ENCODE measurements around the gene LDLRAD2.
"Not testable (repeated sequence)": the region's sequence is repeated elsewhere in the genome, so short reads cannot be mapped to it uniquely, and the experiment has no call there.

LDLRAD2 gene

DNA sequence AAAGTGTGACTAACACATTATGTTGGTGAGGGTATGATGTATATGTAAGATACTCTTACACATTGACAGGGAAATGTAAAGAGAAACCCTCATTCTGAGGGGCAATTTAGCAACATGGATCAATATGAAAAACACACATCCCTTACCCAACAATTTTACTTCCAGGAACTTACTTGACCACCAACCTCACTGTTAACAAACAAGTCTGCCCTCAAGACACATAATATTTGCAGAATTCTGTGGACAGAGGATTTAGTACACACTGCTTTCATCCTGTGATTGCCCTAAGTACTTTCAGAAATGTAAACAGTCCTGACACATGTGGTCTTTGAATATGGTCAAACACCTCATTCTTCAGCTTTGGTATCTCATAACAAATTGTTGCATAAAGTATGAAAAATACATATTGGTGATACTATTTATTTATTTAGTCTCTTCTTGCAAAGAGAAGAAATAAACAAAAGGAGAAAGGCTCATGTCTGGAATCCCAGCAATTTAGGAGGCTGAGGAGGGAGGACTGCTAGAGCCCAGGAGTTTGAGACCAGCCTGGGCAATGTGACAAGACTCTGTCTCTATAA, 36.0 kb upstream of the LDLRAD2 start:
- no peak for DNase-seq (ENCODE audit: insufficient read length)
- FAIRE-seq, result no peak
- no peak for TF ChIP-seq TAF1 (IDR thresholded peaks at IDR 0.05; ENCODE audit: borderline replicate concordance, low read depth, low read length)

DNA sequence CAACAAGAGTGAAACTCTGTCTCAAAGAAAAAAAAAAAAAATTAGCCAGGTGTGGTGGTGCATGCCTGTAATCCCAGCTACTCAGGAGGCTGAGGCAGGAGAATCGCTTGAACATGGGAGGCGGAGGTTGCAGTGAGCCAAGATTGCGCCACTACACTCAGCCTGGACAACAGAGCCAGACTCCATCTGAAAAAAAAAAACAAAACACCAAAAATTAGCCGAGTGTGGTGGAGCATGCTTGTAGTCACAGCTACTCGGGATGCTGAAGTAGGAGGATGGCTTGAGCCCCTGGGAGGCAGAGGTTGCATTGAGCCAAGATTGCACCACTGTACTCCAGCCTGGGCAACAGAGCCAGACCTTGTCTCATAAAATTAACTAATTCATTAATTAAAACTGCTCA, 35.1 kb upstream of the LDLRAD2 start:
- FAIRE-seq, result not testable (repeated sequence)

DNA sequence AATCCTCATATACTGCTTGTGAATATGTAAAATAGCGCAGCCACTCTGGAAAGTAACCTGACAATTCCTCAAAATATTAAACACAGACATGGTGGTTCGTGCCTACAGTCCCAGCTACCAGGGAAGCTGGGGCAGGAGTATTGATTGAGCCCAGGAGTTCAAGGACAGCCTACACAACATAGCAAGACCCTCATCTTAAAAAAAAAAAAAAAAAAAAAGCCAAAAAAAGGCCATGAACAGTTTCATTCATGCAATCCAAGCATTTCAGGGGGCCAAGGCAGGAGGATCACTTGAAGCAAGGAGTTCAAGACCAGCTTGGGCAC, 33.7 kb upstream of the LDLRAD2 start:
- FAIRE-seq (no peak), DNase-seq (ENCODE audit: insufficient read length) (no peak)
- TF ChIP-seq TAF1 (IDR thresholded peaks at IDR 0.05; ENCODE audit: borderline replicate concordance, low read depth, low read length), result no peak
- no peak for TF ChIP-seq POLR2A (IDR thresholded peaks at IDR 0.05; ENCODE audit: low read depth, low read length)
- TF ChIP-seq POLR2AphosphoS5 (IDR thresholded peaks at IDR 0.05; ENCODE audit: low read depth, low read length), result no peak

More for the DNA sequence above, 35.1 kb upstream of the LDLRAD2 start:
- DNase-seq (ENCODE audit: insufficient read length), result not testable (repeated sequence)

DNA sequence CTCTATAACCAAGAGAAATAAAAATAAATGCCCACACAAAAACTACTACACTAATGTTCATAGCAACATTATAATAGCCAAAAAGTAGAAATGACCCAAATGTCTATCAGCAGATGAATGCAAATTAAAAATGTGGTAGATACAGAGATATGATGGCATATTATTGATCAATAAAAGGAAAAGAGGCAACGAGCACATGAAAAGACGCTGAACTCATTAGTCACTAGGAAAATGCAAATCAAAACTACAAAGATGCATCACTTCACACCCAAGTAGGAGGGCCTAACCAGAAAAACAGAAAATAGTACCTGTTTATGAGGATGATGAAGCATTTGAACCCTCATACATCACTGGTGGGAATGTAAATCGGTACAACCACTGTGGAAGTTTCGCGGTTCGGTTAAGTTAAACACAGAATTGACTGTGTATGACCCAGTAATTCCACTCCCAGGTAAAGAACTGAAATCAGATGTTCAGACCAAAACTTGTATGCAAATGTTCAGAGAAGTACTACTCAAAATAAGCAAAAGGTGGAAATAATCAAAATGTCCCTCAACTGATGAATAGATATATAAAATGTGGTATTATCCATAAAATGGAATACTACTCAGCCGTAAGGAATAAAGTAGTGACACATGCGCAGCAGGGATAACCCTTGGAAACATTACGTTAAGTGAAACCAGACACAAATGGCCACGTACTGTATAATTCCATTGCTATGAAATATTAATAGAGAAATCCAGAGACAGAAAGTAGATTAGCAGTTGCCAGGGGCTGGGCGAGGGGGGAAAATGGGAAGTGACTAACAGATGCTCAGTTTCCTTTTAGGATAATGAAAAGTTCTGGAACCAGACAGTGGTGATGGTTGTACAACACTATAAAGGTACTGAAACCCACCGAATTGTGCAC, 32.2 kb upstream of the LDLRAD2 start:
- TF ChIP-seq TAF1 (IDR thresholded peaks at IDR 0.05; ENCODE audit: borderline replicate concordance, low read depth, low read length), result no peak
- TF ChIP-seq POLR2AphosphoS5 (IDR thresholded peaks at IDR 0.05; ENCODE audit: low read depth, low read length), result 0 out of 2 replicates have a peak, but pooled peaks have one; percentile 32
- TF ChIP-seq POLR2A (IDR thresholded peaks at IDR 0.05; ENCODE audit: low read depth, low read length), result no peak
- DNase-seq (ENCODE audit: insufficient read length), result no peak

DNA sequence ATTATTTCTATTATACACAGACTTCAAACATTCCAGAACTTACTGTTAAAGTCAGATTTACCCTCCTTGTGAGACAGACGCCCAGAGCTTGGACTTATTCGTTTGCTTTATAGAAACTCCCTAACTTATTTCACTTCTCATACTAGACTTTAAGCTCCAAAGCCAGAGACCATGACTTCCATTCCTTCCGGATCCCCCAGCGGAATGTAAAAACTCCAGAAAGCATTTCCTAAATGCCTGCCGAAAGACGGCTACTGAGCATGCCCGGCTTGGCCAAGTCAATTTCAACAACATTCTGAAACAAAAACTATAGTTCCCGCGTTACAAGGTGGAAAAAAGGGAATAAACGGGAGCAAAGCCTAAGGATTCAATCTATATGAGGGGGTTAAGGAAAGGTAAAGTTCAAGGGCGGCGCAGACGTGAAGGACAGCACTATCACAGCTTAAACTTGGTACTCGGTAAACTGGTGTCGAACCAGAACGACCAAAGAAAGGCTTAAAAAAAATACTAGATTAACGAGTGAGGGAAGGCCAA, 30.2 kb upstream of the LDLRAD2 start:
- no peak for FAIRE-seq
- TF ChIP-seq POLR2A (IDR thresholded peaks at IDR 0.05; ENCODE audit: low read depth, low read length), result 0 out of 2 replicates have a peak, but pooled peaks have one; percentile 30
- TF ChIP-seq POLR2AphosphoS5 (IDR thresholded peaks at IDR 0.05; ENCODE audit: low read depth, low read length), result peak; percentile 34; the same call in 1 of the 2 replicates
- TF ChIP-seq TAF1 (IDR thresholded peaks at IDR 0.05; ENCODE audit: borderline replicate concordance, low read depth, low read length), result 0 out of 2 replicates have a peak, but pooled peaks have one; percentile 24
- no peak for DNase-seq (ENCODE audit: insufficient read length)

More for the DNA sequence above, 32.2 kb upstream of the LDLRAD2 start:
- peak; percentile 14 for FAIRE-seq

DNA sequence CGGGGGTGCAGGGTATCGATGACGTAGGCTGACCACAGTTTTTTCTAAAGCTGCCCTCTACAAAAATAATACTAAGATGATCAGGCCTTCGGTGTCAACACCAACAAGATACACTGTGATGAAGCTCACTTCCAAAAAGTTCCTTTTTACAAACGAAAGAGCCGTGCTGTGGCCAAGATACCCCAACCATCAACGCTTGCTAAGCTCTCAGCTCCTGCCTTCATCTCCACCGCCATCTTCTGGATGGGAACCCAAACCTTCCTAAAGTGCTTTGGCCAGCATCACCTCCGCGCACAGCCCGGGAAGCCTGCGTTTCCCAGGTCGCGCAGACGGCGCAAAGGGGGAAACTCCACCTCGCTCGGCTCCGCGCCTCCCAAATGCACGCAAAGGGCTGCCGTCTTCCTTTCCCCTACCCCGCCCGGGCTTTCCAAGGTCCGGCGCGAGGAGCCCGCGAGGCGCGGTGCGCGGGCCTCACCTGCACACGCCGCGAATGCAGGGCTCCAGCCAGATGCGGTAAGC, 29.7 kb upstream of the LDLRAD2 start:
- DNase-seq (ENCODE audit: insufficient read length) (no peak), FAIRE-seq (peak; percentile 69)
- TF ChIP-seq POLR2AphosphoS5 (IDR thresholded peaks at IDR 0.05; ENCODE audit: low read depth, low read length) (0 out of 2 replicates have a peak, but pooled peaks have one; percentile 10), TAF1 (IDR thresholded peaks at IDR 0.05; ENCODE audit: borderline replicate concordance, low read depth, low read length) (no peak)

DNA sequence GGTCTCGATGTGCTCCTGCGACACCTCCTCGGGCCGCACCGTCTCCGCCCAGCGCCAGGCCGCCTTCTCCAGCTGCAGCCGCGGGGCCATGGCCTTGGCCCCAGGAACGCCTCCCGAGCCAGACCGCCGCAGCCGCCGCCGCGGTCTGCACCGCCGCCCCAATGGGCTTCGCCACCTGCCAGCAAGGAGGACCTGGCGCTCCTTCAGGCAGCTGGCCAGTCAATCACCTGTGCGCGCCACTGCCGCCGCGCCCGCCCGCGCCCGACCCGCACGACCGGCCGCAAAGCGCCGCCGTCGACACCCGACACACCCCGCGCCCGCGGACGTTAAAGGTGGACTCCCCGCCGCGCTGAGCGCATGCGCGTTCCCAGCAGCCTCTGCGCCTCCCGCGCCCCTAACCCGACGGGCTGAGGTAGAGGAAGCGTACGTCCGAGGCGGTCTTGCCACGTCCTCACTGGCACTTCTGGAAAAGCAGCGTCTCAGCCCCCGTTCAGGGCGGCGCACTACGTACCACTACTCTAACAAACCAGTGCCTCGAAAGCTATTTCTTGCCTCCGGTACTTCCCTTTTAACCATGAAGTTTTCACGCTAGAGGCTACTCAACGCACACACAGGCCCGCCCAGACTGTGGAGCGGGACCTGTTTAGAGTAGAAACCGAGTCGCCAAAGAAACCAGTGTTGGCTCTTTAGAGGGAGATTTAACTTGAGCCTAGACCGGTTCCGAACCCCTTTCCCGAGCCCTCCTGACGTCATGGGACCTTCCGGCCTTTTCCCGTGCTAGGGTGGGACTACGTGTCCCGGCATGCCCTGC, 29.0 kb upstream of the LDLRAD2 start, which contains the start of gene USP48:
USP48 (minus strand) TSS at position 282 of the 811 bp plus-strand sequence; CDS start at position 90, 192 bp downstream.
- FAIRE-seq (peak; percentile 98), DNase-seq (ENCODE audit: insufficient read length) (peak; percentile 81)
- TF ChIP-seq POLR2AphosphoS5 (IDR thresholded peaks at IDR 0.05; ENCODE audit: low read depth, low read length) (peak; percentile 99), TAF1 (IDR thresholded peaks at IDR 0.05; ENCODE audit: borderline replicate concordance, low read depth, low read length) (peak; percentile 89; the same call in 1 of the 2 replicates), POLR2A (IDR thresholded peaks at IDR 0.05; ENCODE audit: low read depth, low read length) (peak; percentile 99)

DNA sequence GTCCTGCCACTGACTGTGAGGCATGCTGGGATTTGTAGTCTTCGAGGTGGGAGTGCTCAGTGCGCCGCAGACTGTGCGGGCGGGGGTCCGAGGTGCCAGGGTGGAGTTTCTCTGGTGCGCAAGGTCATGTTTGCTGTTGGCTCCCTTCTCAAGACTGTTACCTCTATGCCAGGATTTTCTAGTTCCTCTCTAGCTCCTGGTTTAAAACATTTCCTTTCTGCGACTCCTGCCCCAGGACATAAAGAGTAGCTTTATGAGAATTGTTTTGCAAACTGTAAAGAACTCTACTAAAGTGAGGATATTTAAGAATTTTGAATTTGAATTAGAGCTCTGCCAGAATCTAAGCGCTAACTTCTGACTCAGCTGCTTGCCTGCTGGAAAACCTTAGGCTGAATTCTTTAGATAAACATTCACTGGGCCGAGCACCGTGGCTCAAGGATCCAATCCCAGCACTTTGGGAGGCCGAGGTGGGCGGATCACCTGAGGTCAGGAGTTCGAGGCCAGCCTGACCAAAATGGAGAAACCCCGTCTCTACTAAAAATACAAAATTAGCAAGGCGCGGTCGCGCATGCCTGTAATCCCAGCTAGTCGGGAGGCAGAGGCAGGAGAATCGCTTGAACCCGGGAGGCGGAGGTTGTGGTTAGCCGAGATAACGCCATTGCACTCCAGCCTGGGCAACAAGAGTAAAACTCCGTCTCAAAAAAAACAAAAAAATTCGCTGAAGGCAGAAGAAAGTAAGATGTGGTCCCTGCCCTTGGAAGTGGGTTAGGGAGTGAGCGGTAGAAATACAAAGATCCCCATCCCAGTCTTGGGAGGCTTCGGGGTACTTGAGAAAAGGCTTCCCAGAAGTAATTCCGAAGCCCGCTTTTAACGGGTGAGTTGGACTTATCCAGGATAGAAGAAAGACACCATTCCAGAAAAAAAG, 28.1 kb upstream of the LDLRAD2 start:
- FAIRE-seq (no peak), DNase-seq (ENCODE audit: insufficient read length) (no peak)
- TF ChIP-seq TAF1 (IDR thresholded peaks at IDR 0.05; ENCODE audit: borderline replicate concordance, low read depth, low read length) (no peak), POLR2AphosphoS5 (IDR thresholded peaks at IDR 0.05; ENCODE audit: low read depth, low read length) (no peak), POLR2A (IDR thresholded peaks at IDR 0.05; ENCODE audit: low read depth, low read length) (no peak)

DNA sequence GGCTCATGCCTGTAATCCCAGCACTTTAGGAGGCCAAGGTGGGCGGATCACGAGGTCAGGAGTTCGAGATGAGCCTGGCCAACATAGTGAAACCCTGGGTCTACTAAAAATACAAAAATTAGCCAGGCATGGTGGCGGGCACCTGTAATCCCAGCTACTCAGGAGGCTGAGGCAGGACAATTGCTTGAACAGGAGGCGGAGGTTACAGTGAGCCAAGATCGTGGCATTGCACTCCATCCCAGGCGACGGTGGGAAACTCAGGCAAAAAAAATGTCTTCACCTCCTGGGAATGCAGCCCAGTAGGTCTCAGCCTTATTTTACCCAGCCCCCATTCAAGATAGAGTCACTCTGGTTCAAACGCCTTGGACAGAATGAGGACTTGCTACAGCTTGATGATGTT, 26.3 kb upstream of the LDLRAD2 start:
- FAIRE-seq; DNase-seq (ENCODE audit: insufficient read length): not testable (repeated sequence)

DNA sequence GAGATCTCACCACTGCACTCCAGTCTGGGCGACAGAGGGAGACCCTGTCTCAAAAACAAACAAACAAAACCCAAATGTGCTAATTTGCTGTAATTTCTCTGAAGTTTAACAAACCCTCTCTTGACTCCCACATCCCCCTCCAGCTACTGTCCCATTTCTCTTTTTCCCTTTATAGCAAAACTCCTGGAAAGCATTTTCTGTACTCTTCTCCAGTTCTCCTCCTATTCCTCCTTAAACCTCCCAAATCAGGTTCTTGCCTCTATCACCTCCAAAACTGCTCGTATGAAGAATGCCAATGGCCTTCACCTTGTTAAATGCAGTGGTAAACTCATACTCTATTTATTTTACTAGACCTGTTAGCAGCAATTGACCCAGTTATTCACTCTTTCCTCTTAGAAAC, 25.4 kb upstream of the LDLRAD2 start:
- FAIRE-seq (no peak), DNase-seq (ENCODE audit: insufficient read length) (no peak)
- TF ChIP-seq POLR2A (IDR thresholded peaks at IDR 0.05; ENCODE audit: low read depth, low read length) (no peak), TAF1 (IDR thresholded peaks at IDR 0.05; ENCODE audit: borderline replicate concordance, low read depth, low read length) (no peak), POLR2AphosphoS5 (IDR thresholded peaks at IDR 0.05; ENCODE audit: low read depth, low read length) (no peak)
